22Rv1 (cell line): ENCODE results near the gene FHIT.

ENCODE experiments used
- H3K27ac ChIP-seq: fragments of 450-650 bp; 2 replicates; pipeline ENCODE4 v1.5.1; 2017
- CTCF ChIP-seq: fragments of 450-650 bp; IDR thresholded peaks from 2 replicates; pipeline ENCODE4 v1.5.1; 2017; ENCODE audit warnings: mild to moderate bottlenecking
- ZFX ChIP-seq: fragments of 450-650 bp; IDR thresholded peaks from 2 replicates; pipeline ENCODE4 v1.6.1; 2017; ENCODE audit warnings: antibody characterized with exemption, borderline replicate concordance

FHIT gene

GRCh38 chr3:60202052-60202726, 1049.1 kb downstream of the FHIT start:
- TF ChIP-seq CTCF = no peak; the same call in 1 of the 2 replicates
- TF ChIP-seq ZFX = no peak
- no peak overlapping the region for H3K27ac ChIP-seq

- no peak overlapping the region for H3K27ac ChIP-seq
- no peak for TF ChIP-seq CTCF
- TF ChIP-seq ZFX = no peak
Measured at GRCh38 chr3:60199306-60199705, 1051.9 kb downstream of the FHIT start.

GRCh38 chr3:60198179-60198720, 1053.0 kb downstream of the FHIT start:
- no peak overlapping the region for H3K27ac ChIP-seq
- TF ChIP-seq CTCF = no peak
- no peak for TF ChIP-seq ZFX

- TF ChIP-seq ZFX (no peak), CTCF (no peak)
- no peak overlapping the region for H3K27ac ChIP-seq
Measured at GRCh38 chr3:60192297-60193114, 1058.7 kb downstream of the FHIT start.

- H3K27ac ChIP-seq = no peak overlapping the region
- TF ChIP-seq CTCF (no peak), ZFX (no peak)
Measured at GRCh38 chr3:60190073-60190472, 1061.2 kb downstream of the FHIT start.

- TF ChIP-seq ZFX (no peak), CTCF (no peak)
- H3K27ac ChIP-seq = no peak overlapping the region
Measured at GRCh38 chr3:60189304-60189703, 1061.9 kb downstream of the FHIT start.

- TF ChIP-seq CTCF = no peak
- no peak for TF ChIP-seq ZFX
- no peak overlapping the region for H3K27ac ChIP-seq
Measured at GRCh38 chr3:60188803-60189202, 1062.4 kb downstream of the FHIT start.
